GM21717 (cell line): Measurements from ENCODE around the gene GID8.
"Not testable (repeated sequence)": the region's sequence is repeated elsewhere in the genome, so short reads cannot be mapped to it uniquely, and the experiment has no call there.

Experiments used
- ATAC-seq: cut with Tn5 transposase; IDR thresholded peaks from one replicate; pipeline ENCODE4 v1.9.1; 2021; ENCODE audit warnings: mild to moderate bottlenecking, moderate library complexity; ENCODE audit not compliant: unreplicated experiment

GID8 gene

GRCh38 chr20:62956387-62957135, 18.6 kb downstream of the GID8 start:
- ATAC-seq, result no peak

- ATAC-seq, result no peak
These were observed 19.5 kb downstream of the GID8 start for GRCh38 chr20:62957136-62958117.

- no peak for ATAC-seq
These were observed 20.6 kb downstream of the GID8 start for GRCh38 chr20:62958388-62959100.

- ATAC-seq, result no peak
These were observed 21.4 kb downstream of the GID8 start for GRCh38 chr20:62959101-62959971.

- ATAC-seq, result no peak
These were observed 22.1 kb downstream of the GID8 start for GRCh38 chr20:62959998-62960436.

GRCh38 chr20:62960446-62961309, 22.7 kb downstream of the GID8 start:
- ATAC-seq, result not testable (repeated sequence)

GRCh38 chr20:62961310-62961783, 23.4 kb downstream of the GID8 start:
- ATAC-seq, result no peak

- ATAC-seq, result no peak
These were observed 23.9 kb downstream of the GID8 start for GRCh38 chr20:62961799-62962198.

GRCh38 chr20:62962221-62962879, 24.4 kb downstream of the GID8 start:
- no peak for ATAC-seq

- ATAC-seq, result no peak
These were observed 25.1 kb downstream of the GID8 start for GRCh38 chr20:62962891-62963613.

- no peak for ATAC-seq
These were observed 25.9 kb downstream of the GID8 start for GRCh38 chr20:62963614-62964397.

- no peak for ATAC-seq
These were observed 26.8 kb downstream of the GID8 start for GRCh38 chr20:62964700-62965099.

GRCh38 chr20:62965363-62965771, 27.4 kb downstream of the GID8 start:
- no peak for ATAC-seq

- no peak for ATAC-seq
These were observed 28.5 kb downstream of the GID8 start for GRCh38 chr20:62966212-62967148.

- no peak for ATAC-seq
These were observed 29.2 kb downstream of the GID8 start for GRCh38 chr20:62967149-62967501.
